Suprapubic skin (tissue), 4 donors: ENCODE measurements around the gene ZCCHC3. TPM values are rescaled to one million over a fixed set of nuclear protein-coding genes. Genes with fewer than 3 reads are reported as not detected.

ENCODE experiments used
- DNase-seq, 2 donors: peaks; one replicate each; pipeline ENCODE4 v3.0.0-alpha.2; 2019; ENCODE audit warnings: low spot score in 2 of 2
- H3K27ac ChIP-seq: fragments of 200-600 bp; sonication (generic); one replicate; pipeline ENCODE4 v1.5.1; 2019
- H3K27me3 ChIP-seq: fragments of 200-600 bp; sonication (generic); one replicate; pipeline ENCODE4 v1.5.1; 2019
- H3K36me3 ChIP-seq: fragments of 200-600 bp; sonication (generic); one replicate; pipeline ENCODE4 v1.5.1; 2019
- H3K4me1 ChIP-seq: fragments of 200-600 bp; sonication (generic); one replicate; pipeline ENCODE4 v1.5.1; 2019
- H3K4me3 ChIP-seq: fragments of 200-600 bp; sonication (generic); one replicate; pipeline ENCODE4 v1.5.1; 2019; ENCODE audit warnings: mild to moderate bottlenecking
- H3K9me3 ChIP-seq: fragments of 200-600 bp; sonication (generic); one replicate; pipeline ENCODE4 v1.5.1; 2019
- EP300 ChIP-seq: sonication (generic); formaldehyde crosslinking; IDR thresholded peaks from one replicate; pipeline ENCODE4 v1.6.1; 2017; ENCODE audit warnings: antibody characterized with exemption
- POLR2A ChIP-seq, 2 donors: fragments of 450-650 bp; IDR thresholded peaks; one replicate each; pipeline ENCODE4 v1.6.1; 2017; ENCODE audit warnings: antibody characterized with exemption in 2 of 2, mild to moderate bottlenecking in 2 of 2, moderate library complexity in 2 of 2
- POLR2AphosphoS5 ChIP-seq, 3 donors: sonication (generic); formaldehyde crosslinking; IDR thresholded peaks; one replicate each; pipeline ENCODE4 v1.6.1; 2017; ENCODE audit warnings: antibody characterized with exemption in 3 of 3
- WGBS: methylation state at CpG from one replicate; pipeline ENCODE4 v1.1.5; 2018; 5-methylcytosine and 5-hydroxymethylcytosine counted together
- total RNA-seq, 4 donors: library from RNA; depleted of rRNA; stranded (reverse); fragments of >200 nt; gene quantifications; one replicate each; pipeline ENCODE4 v1.1.0, GENCODE V29; 2016
- TF ChIP-seq, protein P1 (sequence below), 2 donors: fragments of 200-600 bp in 1 of 2; fragments of 450-650 bp in 1 of 2; sonication (generic) in 1 of 2; IDR thresholded peaks; one replicate each; pipeline ENCODE4 v1.5.1; 2016 to 2019; ENCODE audit warnings: antibody characterized with exemption in 2 of 2, mild to moderate bottlenecking in 1 of 2, moderate library complexity in 1 of 2

The ZCCHC3 gene
- total RNA-seq, 4 donors from 2014 or later = 8.1 to 11.2 (median 8.8) TPM

DNA sequence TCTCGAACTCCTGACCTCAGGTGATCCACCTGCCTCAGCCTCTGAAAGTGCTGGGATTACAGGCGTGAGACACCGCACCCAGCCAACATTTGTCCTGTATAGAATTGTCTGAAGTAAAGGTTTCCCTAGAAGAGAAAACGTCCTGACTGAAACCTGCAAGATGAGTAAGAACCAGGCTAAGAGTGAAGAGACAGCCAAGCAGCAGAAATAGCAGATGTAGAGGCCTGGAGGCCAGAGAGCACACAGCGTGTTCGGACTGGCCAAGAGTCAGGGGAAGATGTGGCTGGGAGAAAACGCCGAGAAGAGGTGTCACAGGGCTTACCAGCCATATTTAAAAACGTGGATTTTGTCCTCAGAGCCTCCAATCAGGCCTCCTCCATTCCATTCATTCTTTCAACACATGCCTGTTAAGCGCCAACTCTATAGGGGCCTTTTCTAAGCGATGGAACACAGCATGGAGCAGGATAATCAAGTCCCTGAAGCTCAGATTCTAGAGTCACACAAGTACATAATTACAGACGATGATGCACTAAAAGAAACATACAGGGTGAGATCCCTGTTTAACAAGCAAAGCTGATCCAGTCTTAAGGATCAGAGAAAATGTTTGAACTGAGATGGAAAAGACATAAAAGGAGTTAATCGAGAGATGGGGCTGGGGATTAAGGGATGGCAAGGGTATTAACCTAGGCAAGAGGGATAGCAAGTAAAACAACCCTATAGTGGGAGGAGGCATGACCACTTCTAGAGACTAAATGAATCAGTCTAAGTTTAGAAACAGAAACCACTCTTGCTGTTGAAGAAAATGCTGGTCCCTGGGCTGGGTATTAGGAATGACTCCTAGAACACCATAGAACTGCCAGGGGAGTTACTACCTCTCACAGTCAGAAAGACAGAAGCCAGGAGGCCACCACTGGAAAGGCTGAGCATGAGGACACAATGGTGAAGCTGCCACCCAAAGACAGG lies 4.8 kb downstream of the ZCCHC3 start:
- Histone ChIP-seq H3K9me3 (no peaks in the 10 kb centered on the region), H3K4me3 (no peak overlapping the region), H3K27ac (no peak overlapping the region), H3K36me3 (no peaks in the 10 kb centered on the region), H3K4me1 (peaks cover 33% of the 10 kb centered on the region), H3K27me3 (no peaks in the 10 kb centered on the region)
- 57% methylated on average over 13 of the region's 13 CpGs for WGBS
- no peak for DNase-seq
- TF ChIP-seq POLR2A (IDR thresholded peaks at IDR 0.05) = no peak
- TF ChIP-seq, protein P1, sequence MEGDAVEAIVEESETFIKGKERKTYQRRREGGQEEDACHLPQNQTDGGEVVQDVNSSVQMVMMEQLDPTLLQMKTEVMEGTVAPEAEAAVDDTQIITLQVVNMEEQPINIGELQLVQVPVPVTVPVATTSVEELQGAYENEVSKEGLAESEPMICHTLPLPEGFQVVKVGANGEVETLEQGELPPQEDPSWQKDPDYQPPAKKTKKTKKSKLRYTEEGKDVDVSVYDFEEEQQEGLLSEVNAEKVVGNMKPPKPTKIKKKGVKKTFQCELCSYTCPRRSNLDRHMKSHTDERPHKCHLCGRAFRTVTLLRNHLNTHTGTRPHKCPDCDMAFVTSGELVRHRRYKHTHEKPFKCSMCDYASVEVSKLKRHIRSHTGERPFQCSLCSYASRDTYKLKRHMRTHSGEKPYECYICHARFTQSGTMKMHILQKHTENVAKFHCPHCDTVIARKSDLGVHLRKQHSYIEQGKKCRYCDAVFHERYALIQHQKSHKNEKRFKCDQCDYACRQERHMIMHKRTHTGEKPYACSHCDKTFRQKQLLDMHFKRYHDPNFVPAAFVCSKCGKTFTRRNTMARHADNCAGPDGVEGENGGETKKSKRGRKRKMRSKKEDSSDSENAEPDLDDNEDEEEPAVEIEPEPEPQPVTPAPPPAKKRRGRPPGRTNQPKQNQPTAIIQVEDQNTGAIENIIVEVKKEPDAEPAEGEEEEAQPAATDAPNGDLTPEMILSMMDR (IDR thresholded peaks at IDR 0.05) = no peak

DNA sequence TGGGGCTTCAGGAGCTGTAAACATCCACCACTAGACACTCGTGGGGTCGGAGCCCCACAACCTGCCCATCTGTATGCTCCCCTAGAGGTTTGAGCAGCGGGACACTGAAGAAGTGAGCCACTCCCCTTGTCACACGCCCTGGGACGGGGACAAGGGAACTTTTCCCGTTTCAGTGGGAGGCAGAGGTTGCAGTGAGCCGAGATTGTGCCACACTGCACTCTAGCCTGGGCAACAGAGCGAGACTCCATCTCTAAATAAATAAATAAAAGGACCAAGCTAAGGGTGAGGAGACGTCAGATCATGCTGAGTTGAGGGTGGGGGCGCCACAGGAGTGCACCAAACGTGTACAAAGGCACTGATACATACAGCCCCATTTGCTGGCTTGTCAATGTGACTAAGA lies 8.4 kb downstream of the ZCCHC3 start:
- TF ChIP-seq EP300 = no peak
- Histone ChIP-seq H3K27me3 (no peaks in the 10 kb centered on the region), H3K9me3 (no peaks in the 10 kb centered on the region), H3K36me3 (no peaks in the 10 kb centered on the region), H3K4me3 (no peak overlapping the region), H3K27ac (no peak overlapping the region), H3K4me1 (peaks cover 26% of the 10 kb centered on the region)
- WGBS = 75% methylated on average over 11 of the region's 11 CpGs
- no peak for DNase-seq

DNA sequence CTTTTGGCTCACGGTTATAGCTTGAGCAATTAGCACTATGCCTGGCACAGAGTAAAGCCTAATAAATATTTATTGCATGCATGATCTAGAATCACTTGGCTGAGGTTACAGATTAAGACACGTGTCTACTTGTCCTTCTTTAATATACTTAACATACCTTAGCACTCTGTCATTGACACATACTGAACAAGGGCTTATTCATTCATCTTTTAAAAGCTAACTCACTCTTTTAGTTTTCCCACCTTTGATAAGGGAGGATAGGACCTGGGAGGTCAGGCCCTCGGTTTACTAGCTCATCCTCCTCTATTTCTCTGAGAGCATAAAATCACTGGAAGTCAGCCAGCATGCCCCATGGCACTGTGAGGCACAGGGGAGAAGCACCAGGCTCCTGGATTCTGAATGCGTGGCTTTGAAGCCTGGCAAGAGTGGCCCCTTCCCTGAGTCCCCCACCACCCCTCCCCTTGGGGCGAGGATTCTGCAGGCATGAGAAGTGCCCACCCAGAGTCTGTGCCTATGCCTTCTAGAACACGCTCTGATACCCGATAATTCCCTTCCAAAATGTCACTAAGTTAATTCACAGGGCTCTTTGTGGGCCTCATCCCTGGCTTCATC lies 11.2 kb downstream of the ZCCHC3 start:
- 36% methylated on average over 4 of the region's 7 CpGs for WGBS
- no peak overlapping the region for H3K27ac ChIP-seq
- no peak for DNase-seq
- H3K27me3 ChIP-seq = no peaks in the 10 kb centered on the region
- TF ChIP-seq, protein P1 (IDR thresholded peaks at IDR 0.05) = no peak
- TF ChIP-seq POLR2A (IDR thresholded peaks at IDR 0.05) (no peak), EP300 (no peak), POLR2AphosphoS5 (IDR thresholded peaks at IDR 0.05) (no peak)
- H3K4me3 ChIP-seq = no peak overlapping the region
- H3K36me3 ChIP-seq = no peaks in the 10 kb centered on the region
- peaks cover 22% of the 10 kb centered on the region for H3K4me1 ChIP-seq
- no peaks in the 10 kb centered on the region for H3K9me3 ChIP-seq

GRCh38 chr20:309306-309840 lies 12.0 kb downstream of the ZCCHC3 start:
- TF ChIP-seq POLR2A (IDR thresholded peaks at IDR 0.05) (no peak), EP300 (no peak), POLR2AphosphoS5 (IDR thresholded peaks at IDR 0.05) (no peak)
- TF ChIP-seq, protein P1 (IDR thresholded peaks at IDR 0.05) = no peak
- Histone ChIP-seq H3K27ac (peak overlapping the region; percentile 68), H3K36me3 (no peaks in the 10 kb centered on the region), H3K4me1 (peaks cover 22% of the 10 kb centered on the region), H3K4me3 (peak overlapping the region; percentile 44), H3K9me3 (no peaks in the 10 kb centered on the region), H3K27me3 (no peaks in the 10 kb centered on the region)
- no peak for DNase-seq
- WGBS = 12% methylated on average over 6 of the region's 6 CpGs

DNA sequence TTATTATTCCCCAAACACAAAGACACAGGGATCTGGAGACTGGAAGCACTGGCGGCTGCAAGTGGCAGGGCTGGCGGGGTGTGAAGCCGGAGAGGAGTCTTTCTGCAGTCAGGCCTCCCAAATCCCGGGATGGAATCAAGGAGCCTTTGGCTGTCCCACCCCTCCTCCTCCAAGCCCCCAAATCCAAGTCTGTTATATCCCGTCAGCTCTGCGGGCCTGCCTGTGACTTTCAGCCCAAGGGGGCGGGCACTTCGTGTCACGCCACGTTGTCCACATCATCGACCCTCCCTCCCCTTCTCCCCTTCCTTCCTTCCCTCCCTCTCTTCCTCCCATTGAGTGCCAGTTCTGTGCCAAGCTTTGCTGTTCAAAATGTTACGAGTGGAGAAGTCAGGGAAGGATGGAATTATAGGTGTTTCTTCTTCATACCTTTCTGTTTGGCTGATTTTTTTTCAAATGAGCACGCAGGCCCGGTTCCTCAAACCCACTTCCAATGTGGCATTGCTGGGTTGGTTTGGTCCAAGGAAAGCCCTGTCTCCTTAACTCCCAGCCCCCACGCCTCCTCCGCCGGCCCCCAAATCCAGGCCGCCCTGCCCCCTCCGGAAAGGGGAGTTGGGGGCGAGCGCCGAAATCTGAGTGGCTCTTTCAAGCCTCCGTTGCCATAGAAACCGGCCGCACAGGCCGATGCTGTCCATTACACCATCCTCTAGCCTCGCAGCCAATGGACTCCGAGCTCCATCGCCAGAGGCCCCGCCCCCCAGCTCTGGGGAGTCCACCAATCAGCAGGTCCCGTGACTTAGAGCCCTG lies 12.7 kb downstream of the ZCCHC3 start:
- TF ChIP-seq POLR2AphosphoS5 (IDR thresholded peaks at IDR 0.05) (no peak), POLR2A (IDR thresholded peaks at IDR 0.05) (no peak), EP300 (no peak)
- TF ChIP-seq, protein P1 (IDR thresholded peaks at IDR 0.05) = no peak
- peak overlapping the region; percentile 68 for H3K27ac ChIP-seq
- DNase-seq = peak; percentile 98
- H3K9me3 ChIP-seq = no peaks in the 10 kb centered on the region
- 5% methylated on average over 30 of the region's 31 CpGs for WGBS
- H3K4me3 ChIP-seq = peak overlapping the region; percentile 44
- peaks cover 22% of the 10 kb centered on the region for H3K4me1 ChIP-seq
- H3K27me3 ChIP-seq = no peaks in the 10 kb centered on the region
- no peaks in the 10 kb centered on the region for H3K36me3 ChIP-seq
